ENCODE measurements around the gene RCL1.

RCL1 gene

GRCh38 chr9:4861145-4861544 lies 68.4 kb downstream of the RCL1 start:
- H3K27ac ChIP-seq (ENCODE audit: low read length), result no peak overlapping the region
- H3K36me3 ChIP-seq (ENCODE audit: insufficient read depth, low read length), result peaks cover 28% of the 10 kb centered on the region
- ATAC-seq (ENCODE audit: insufficient read depth, low read depth) (no peak), DNase-seq (no peak)
- no peaks in the 10 kb centered on the region for H3K4me1 ChIP-seq (ENCODE audit: insufficient read depth, low read length)
- H3K9me3 ChIP-seq (ENCODE audit: insufficient read depth, low read length, severe bottlenecking), result no peaks in the 10 kb centered on the region
- no peaks in the 10 kb centered on the region; the same call in 1 of the 2 replicates for H4K20me1 ChIP-seq (ENCODE audit: insufficient read depth, low read length)
- TF ChIP-seq EZH2 (IDR thresholded peaks at IDR 0.05; ENCODE audit: borderline replicate concordance, low read depth, low read length, severe bottlenecking) (no peak), CTCF (IDR thresholded peaks at IDR 0.05; ENCODE audit: borderline replicate concordance, extremely low read depth, low read length, poor library complexity, severe bottlenecking) (no peak)
- no peak overlapping the region for H3K9ac ChIP-seq (ENCODE audit: low read depth, low read length)
- H2AFZ ChIP-seq (ENCODE audit: low read depth, low read length), result no peak overlapping the region
- H3K27me3 ChIP-seq (ENCODE audit: insufficient read depth, low read length, poor library complexity), result no peaks in the 10 kb centered on the region
- no peaks in the 10 kb centered on the region for H3K79me2 ChIP-seq (ENCODE audit: insufficient read depth, low read length)
- H3K4me3 ChIP-seq (ENCODE audit: low read depth in 1 of 2, low read length in 2 of 2), result no peak overlapping the region
- H3K4me2 ChIP-seq (ENCODE audit: insufficient read depth, low read length), result no peak overlapping the region

GRCh38 chr9:4861736-4862451 lies 69.2 kb downstream of the RCL1 start:
- Histone ChIP-seq H3K4me2 (ENCODE audit: insufficient read depth, low read length) (no peak overlapping the region), H3K79me2 (ENCODE audit: insufficient read depth, low read length) (no peaks in the 10 kb centered on the region), H3K36me3 (ENCODE audit: insufficient read depth, low read length) (peaks cover 28% of the 10 kb centered on the region), H3K4me1 (ENCODE audit: insufficient read depth, low read length) (no peaks in the 10 kb centered on the region), H2AFZ (ENCODE audit: low read depth, low read length) (no peak overlapping the region), H3K27me3 (ENCODE audit: insufficient read depth, low read length, poor library complexity) (no peaks in the 10 kb centered on the region), H3K9me3 (ENCODE audit: insufficient read depth, low read length, severe bottlenecking) (no peaks in the 10 kb centered on the region), H3K4me3 (ENCODE audit: low read depth in 1 of 2, low read length in 2 of 2) (no peak overlapping the region), H4K20me1 (ENCODE audit: insufficient read depth, low read length) (no peaks in the 10 kb centered on the region), H3K9ac (ENCODE audit: low read depth, low read length) (no peak overlapping the region), H3K27ac (ENCODE audit: low read length) (no peak overlapping the region)
- TF ChIP-seq EZH2 (IDR thresholded peaks at IDR 0.05; ENCODE audit: borderline replicate concordance, low read depth, low read length, severe bottlenecking) (no peak), CTCF (IDR thresholded peaks at IDR 0.05; ENCODE audit: borderline replicate concordance, extremely low read depth, low read length, poor library complexity, severe bottlenecking) (no peak)
- ATAC-seq (ENCODE audit: insufficient read depth, low read depth), result no peak
- no peak for DNase-seq

- no peak overlapping the region for H3K4me3 ChIP-seq (ENCODE audit: low read depth in 1 of 2, low read length in 2 of 2)
- no peaks in the 10 kb centered on the region for H3K9me3 ChIP-seq (ENCODE audit: insufficient read depth, low read length, severe bottlenecking)
- no peak for DNase-seq
- H3K4me2 ChIP-seq (ENCODE audit: insufficient read depth, low read length), result no peak overlapping the region
- no peaks in the 10 kb centered on the region for H4K20me1 ChIP-seq (ENCODE audit: insufficient read depth, low read length)
- no peak for ATAC-seq (ENCODE audit: insufficient read depth, low read depth)
- H2AFZ ChIP-seq (ENCODE audit: low read depth, low read length), result no peak overlapping the region
- H3K27ac ChIP-seq (ENCODE audit: low read length), result no peak overlapping the region
- H3K36me3 ChIP-seq (ENCODE audit: insufficient read depth, low read length), result peaks cover 28% of the 10 kb centered on the region
- no peaks in the 10 kb centered on the region for H3K79me2 ChIP-seq (ENCODE audit: insufficient read depth, low read length)
- no peaks in the 10 kb centered on the region for H3K27me3 ChIP-seq (ENCODE audit: insufficient read depth, low read length, poor library complexity)
- no peaks in the 10 kb centered on the region for H3K4me1 ChIP-seq (ENCODE audit: insufficient read depth, low read length)
- no peak for TF ChIP-seq CTCF (IDR thresholded peaks at IDR 0.05; ENCODE audit: borderline replicate concordance, extremely low read depth, low read length, poor library complexity, severe bottlenecking)
- no peak for TF ChIP-seq EZH2 (IDR thresholded peaks at IDR 0.05; ENCODE audit: borderline replicate concordance, low read depth, low read length, severe bottlenecking)
- no peak overlapping the region for H3K9ac ChIP-seq (ENCODE audit: low read depth, low read length)
Observed at GRCh38 chr9:4862506-4863250, 69.9 kb downstream of the RCL1 start.

All from DND-41 (cell line).